K562 (cell line): ENCODE results near the gene GUCY2D. TPM values are rescaled to one million over a fixed set of nuclear protein-coding genes. Genes with fewer than 3 reads are reported as not detected.

Experiments
- ATAC-seq: fragments of 200-7000 bp; cut with Tn5 transposase; 3 replicates; pipeline ENCODE4 v1.9.1; 2020; ENCODE audit warnings: moderate library complexity
- BruUV-seq: library from RNA; stranded (reverse); fragments of 400-500 nt; replicated peaks from 2 replicates; lab custom pipeline; 2021; lab: Mats Ljungman, UMichigan
- CTCF ChIA-PET: fragments of 300-600 bp; formaldehyde crosslinking; extraction: SDS; loops from one replicate; lab custom pipeline; 2021; ENCODE audit warnings: low intra/inter-chr PET ratio; lab: Yijun Ruan, JAX
- POLR2A ChIA-PET: fragments of 300-600, 350-650 bp; sonication (Branson Sonifier 250); formaldehyde crosslinking; extraction: SDS; loops from one replicate; lab custom pipeline; 2021; ENCODE audit warnings: antibody characterized with exemption, inconsistent platforms; lab: Yijun Ruan, JAX
- DNase-seq, 4 experiments: peaks; one replicate each; pipeline versions ENCODE4 v3.0.0 to v3.0.0-alpha.2; 2011 to 2018; ENCODE audit warnings: low spot score in 3 of 4, mixed read lengths in 3 of 4; ENCODE audit errors: extremely low read depth in 1 of 4
- FAIRE-seq: peaks from 2 replicates; lab custom pipeline; 2011; peaks lifted over from hg19 to GRCh38; lab: Jason Lieb, UNC
- H2AFZ ChIP-seq: 2 replicates; pipeline ENCODE4 v1.6.0; 2011; ENCODE audit warnings: low read depth, low read length, control low read depth, inconsistent platforms
- H3K27ac ChIP-seq: fragments of 200-600 bp; 3 replicates; pipeline ENCODE4 v1.8.0; 2011; ENCODE audit warnings: low read depth, mild to moderate bottlenecking, control low read depth, inconsistent platforms, low read length, moderate library complexity, mixed read lengths; ENCODE audit errors: extremely low read depth
- H3K27me3 ChIP-seq, 2 experiments: fragments of 300-600 bp in 1 of 2; 2 replicates in 1 of 2; 3 replicates in 1 of 2; pipeline versions ENCODE4 v1.6.0 to v1.8.0; 2011; ENCODE audit warnings: inconsistent platforms in 2 of 2, low read length in 2 of 2, mild to moderate bottlenecking in 1 of 2, mixed read lengths in 1 of 2, moderate library complexity in 1 of 2; ENCODE audit not compliant: control insufficient read depth in 2 of 2, insufficient read depth in 2 of 2
- H3K36me3 ChIP-seq: fragments of 300-600 bp; 3 replicates; pipeline ENCODE4 v1.8.0; 2011; ENCODE audit warnings: mild to moderate bottlenecking, low read length, inconsistent platforms; ENCODE audit not compliant: control insufficient read depth, insufficient read depth
- H3K4me1 ChIP-seq, 2 experiments: fragments of 200-600 bp in 1 of 2; replicated peaks in 1 of 2; 2 replicates in 1 of 2; 3 replicates in 1 of 2; pipeline versions ENCODE4 v1.5.1 to v1.8.0; 2011; ENCODE audit warnings: inconsistent platforms in 2 of 2, low read length in 2 of 2, mild to moderate bottlenecking in 1 of 2, mixed read lengths in 1 of 2, moderate library complexity in 1 of 2; ENCODE audit not compliant: control insufficient read depth in 2 of 2, insufficient read depth in 2 of 2
- H3K4me2 ChIP-seq: 2 replicates; pipeline ENCODE4 v1.6.1; 2011; ENCODE audit warnings: low read length, control low read depth, inconsistent platforms, mixed read lengths; ENCODE audit not compliant: insufficient read depth
- H3K4me3 ChIP-seq: fragments of 200-600 bp; sonication (generic), shearing (Covaris generic); 2 replicates; pipeline ENCODE4 v1.5.1; 2016; ENCODE audit warnings: control low read depth, inconsistent platforms
- H3K79me2 ChIP-seq: fragments of 200-600 bp; 3 replicates; pipeline ENCODE4 v1.8.0; 2011; ENCODE audit warnings: low read length, inconsistent platforms; ENCODE audit not compliant: control insufficient read depth, insufficient read depth
- H3K9ac ChIP-seq, 2 experiments: 2 replicates each; pipeline versions ENCODE4 v1.6.0 to v1.6.1; 2011; ENCODE audit warnings: low read depth in 2 of 2, low read length in 2 of 2, control low read depth in 1 of 2, inconsistent platforms in 1 of 2, mild to moderate bottlenecking in 1 of 2, mixed read lengths in 1 of 2; ENCODE audit not compliant: insufficient read depth in 1 of 2
- H3K9me1 ChIP-seq: one replicate; pipeline ENCODE4 v1.6.0; 2011; ENCODE audit warnings: inconsistent platforms, mild to moderate bottlenecking, low read length, moderate library complexity; ENCODE audit not compliant: control insufficient read depth, insufficient read depth
- H3K9me3 ChIP-seq: replicated peaks from 2 replicates; pipeline ENCODE4 v1.5.1; 2011; ENCODE audit warnings: low read depth, low read length, inconsistent platforms; ENCODE audit not compliant: control insufficient read depth, insufficient read depth
- H4K20me1 ChIP-seq: replicated peaks from 2 replicates; pipeline ENCODE4 v1.6.1; 2011; ENCODE audit warnings: low read length, inconsistent platforms, mixed read lengths; ENCODE audit not compliant: control insufficient read depth, insufficient read depth
- ADNP ChIP-seq: fragments of 200-800 bp; sonication (Bioruptor generic); IDR thresholded peaks from 2 replicates; pipeline ENCODE4 v1.6.1; 2016; ENCODE audit warnings: missing genetic modification characterization, missing compliant biosample characterization
- CBX1 ChIP-seq: sonication (generic); IDR thresholded peaks from 2 replicates; pipeline ENCODE4 v1.6.1; 2016; ENCODE audit warnings: antibody characterized with exemption, low read depth, mild to moderate bottlenecking
- IRF1 ChIP-seq: sonication (generic); formaldehyde crosslinking; IDR thresholded peaks from 2 replicates; pipeline ENCODE4 v1.8.0; 2022; ENCODE audit warnings: missing genetic modification reagents, mild to moderate bottlenecking, borderline replicate concordance
- KLF1 ChIP-seq: fragments of 450-650 bp; IDR thresholded peaks from 2 replicates; pipeline ENCODE4 v1.6.1; 2016; ENCODE audit warnings: missing genetic modification characterization, missing compliant biosample characterization
- MLLT1 ChIP-seq, 2 experiments: fragments of 450-650 bp; IDR thresholded peaks; 2 replicates each; pipeline ENCODE4 v1.6.1; 2016
- NCOA1 ChIP-seq: fragments of 450-650 bp; IDR thresholded peaks from 2 replicates; pipeline ENCODE4 v1.6.1; 2016; ENCODE audit warnings: low read depth
- PTRF ChIP-seq: fragments of 450-650 bp; IDR thresholded peaks from 2 replicates; pipeline ENCODE4 v1.6.1; 2016; ENCODE audit warnings: mild to moderate bottlenecking, missing genetic modification characterization, missing compliant biosample characterization
- TAL1 ChIP-seq: fragments of 450-650 bp; IDR thresholded peaks from 2 replicates; pipeline ENCODE4 v1.6.1; 2016; ENCODE audit warnings: mild to moderate bottlenecking
- THRA ChIP-seq: fragments of 450-650 bp; IDR thresholded peaks from 2 replicates; pipeline ENCODE4 v1.6.1; 2017; ENCODE audit warnings: mild to moderate bottlenecking, moderate library complexity
- ZNF75A ChIP-seq: fragments of 450-650 bp; formaldehyde crosslinking; IDR thresholded peaks from 2 replicates; pipeline ENCODE4 v1.4.0; 2020; ENCODE audit warnings: mild to moderate bottlenecking
- ZSCAN32 ChIP-seq: fragments of 450-650 bp; formaldehyde crosslinking; IDR thresholded peaks from 2 replicates; pipeline ENCODE4 v1.4.0; 2020; ENCODE audit warnings: mild to moderate bottlenecking, moderate library complexity
- WGBS: fragments of 100-300 bp; shearing (Covaris generic); methylation state at CpG from one replicate; pipeline ENCODE4 v1.1.6; 2016; ENCODE audit warnings: low coverage, mixed read lengths; ENCODE audit not compliant: insufficient coverage; ENCODE audit errors: missing lambda C conversion rate; 5-methylcytosine and 5-hydroxymethylcytosine counted together
- in situ Hi-C: fragments of 300-500 bp; cut with MboI; formaldehyde crosslinking; loops from 4 replicates; pipeline ENCODE4 v1.15.0; 2018; ENCODE audit warnings: inconsistent platforms, mixed read lengths
- intact Hi-C: fragments of 100-400 bp; cut with micrococcal nuclease; formaldehyde crosslinking; loops from 2 replicates; pipeline ENCODE4 v1.14.2; 2022
- polyA plus RNA-seq, 8 experiments: library from polyadenylated mRNA; depleted of rRNA in 4 of 8; stranded (reverse) in 5 of 8; unstranded in 3 of 8; fragments of >200 nt; fragmentation: Nextera tagmentation in 2 of 8; fragmentation: Illumina TruSeq in 1 of 8; extraction: Ambion mirVana in 2 of 8; extraction: Trizol in 1 of 8; gene quantifications; 2 replicates each; pipeline versions ENCODE4 v1.2.1 to v1.2.3, GENCODE V29; 2011 to 2014; ENCODE audit warnings: inconsistent platforms in 1 of 8, missing spikeins in 1 of 8
- total RNA-seq, 7 experiments: library from RNA; depleted of rRNA in 6 of 7; stranded (reverse); fragments of >200 nt in 6 of 7; fragmentation: Illumina TruSeq in 2 of 7; extraction: Trizol in 2 of 7; gene quantifications; 2 replicates each; pipeline versions ENCODE4 v1.2.1 to v1.2.3, GENCODE V29; 2011 to 2021; ENCODE audit warnings: low replicate concordance in 1 of 7

GUCY2D gene
- total and polyA plus RNA-seq, 9 of the 15 experiments (the other 6 are each of a cell fraction or from before 2014, with no cell fraction given) = 0.05 TPM; not detected in 8

GRCh38 chr17:8048736-8049135 lies 46.3 kb downstream of the GUCY2D start:
- in situ Hi-C loops = no loop called here
- no peaks in the 10 kb centered on the region for H3K4me1 ChIP-seq
- no peak for ATAC-seq
- peaks cover 30 to 49% of the 10 kb centered on the region in 2 experiments for H3K27me3 ChIP-seq
- no peaks in the 10 kb centered on the region for H3K9me3 ChIP-seq
- H3K9me1 ChIP-seq = no peaks in the 10 kb centered on the region
- H4K20me1 ChIP-seq = no peaks in the 10 kb centered on the region; the same call in 1 of the 2 replicates
- no TSS peak for BruUV-seq
- TF ChIP-seq ZNF75A (CRISPR knock-in tag) (no peak), PTRF (no peak), MLLT1 (IDR thresholded peaks at IDR 0.05) (no peak), KLF1 (tag) (no peak), IRF1 (no peak), CBX1 (no peak), ZSCAN32 (CRISPR knock-in tag) (no peak), ADNP (no peak), THRA (no peak), TAL1 (no peak), NCOA1 (no peak)
- H3K36me3 ChIP-seq = no peaks in the 10 kb centered on the region
- no peak overlapping the region for H3K4me2 ChIP-seq
- CTCF ChIA-PET = no interaction called here
- intact Hi-C loops = loop anchor here (10.0 kb wide), 1 partner anchor 224 kb away; no protein-coding TSS in a partner anchor
- H3K4me3 ChIP-seq = no peak overlapping the region
- POLR2A ChIA-PET = no interaction called here
- no peak overlapping the region for H3K27ac ChIP-seq
- 8% methylated on average over 8 of the region's 8 CpGs for WGBS
- H2AFZ ChIP-seq = no peak overlapping the region
- no peaks in the 10 kb centered on the region for H3K79me2 ChIP-seq
- DNase-seq = no peak
- no peak for FAIRE-seq
- H3K9ac ChIP-seq = no peak overlapping the region
